ENCODE data around the gene FAM110D. TPM values are rescaled to one million over a fixed set of nuclear protein-coding genes. Genes with fewer than 3 reads are reported as not detected.

The FAM110D gene
- total and polyA plus RNA-seq, 2 experiments from 2014 or later, result 0.24 to 0.39 TPM

DNA sequence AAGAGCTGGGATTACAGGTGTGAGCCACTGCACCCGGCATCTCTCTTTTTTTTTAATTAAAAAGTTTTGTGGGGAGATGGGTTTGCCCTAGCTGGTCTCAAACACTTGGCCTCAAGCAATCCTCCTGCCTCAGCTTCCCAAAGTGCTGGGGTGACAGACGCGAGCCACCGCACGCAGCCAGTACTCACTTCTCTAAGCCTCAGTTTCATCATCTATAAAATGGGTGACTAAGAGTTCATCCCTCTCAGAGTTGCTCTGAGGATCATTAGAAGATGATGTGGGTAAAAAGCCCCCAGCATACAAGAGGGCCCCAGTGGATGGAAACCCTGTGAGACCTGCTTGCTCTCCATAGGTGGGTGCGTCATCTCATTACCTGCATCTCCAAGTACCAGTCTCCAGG is 29.0 kb downstream of the FAM110D start (continued):
- TF ChIP-seq, protein P1, sequence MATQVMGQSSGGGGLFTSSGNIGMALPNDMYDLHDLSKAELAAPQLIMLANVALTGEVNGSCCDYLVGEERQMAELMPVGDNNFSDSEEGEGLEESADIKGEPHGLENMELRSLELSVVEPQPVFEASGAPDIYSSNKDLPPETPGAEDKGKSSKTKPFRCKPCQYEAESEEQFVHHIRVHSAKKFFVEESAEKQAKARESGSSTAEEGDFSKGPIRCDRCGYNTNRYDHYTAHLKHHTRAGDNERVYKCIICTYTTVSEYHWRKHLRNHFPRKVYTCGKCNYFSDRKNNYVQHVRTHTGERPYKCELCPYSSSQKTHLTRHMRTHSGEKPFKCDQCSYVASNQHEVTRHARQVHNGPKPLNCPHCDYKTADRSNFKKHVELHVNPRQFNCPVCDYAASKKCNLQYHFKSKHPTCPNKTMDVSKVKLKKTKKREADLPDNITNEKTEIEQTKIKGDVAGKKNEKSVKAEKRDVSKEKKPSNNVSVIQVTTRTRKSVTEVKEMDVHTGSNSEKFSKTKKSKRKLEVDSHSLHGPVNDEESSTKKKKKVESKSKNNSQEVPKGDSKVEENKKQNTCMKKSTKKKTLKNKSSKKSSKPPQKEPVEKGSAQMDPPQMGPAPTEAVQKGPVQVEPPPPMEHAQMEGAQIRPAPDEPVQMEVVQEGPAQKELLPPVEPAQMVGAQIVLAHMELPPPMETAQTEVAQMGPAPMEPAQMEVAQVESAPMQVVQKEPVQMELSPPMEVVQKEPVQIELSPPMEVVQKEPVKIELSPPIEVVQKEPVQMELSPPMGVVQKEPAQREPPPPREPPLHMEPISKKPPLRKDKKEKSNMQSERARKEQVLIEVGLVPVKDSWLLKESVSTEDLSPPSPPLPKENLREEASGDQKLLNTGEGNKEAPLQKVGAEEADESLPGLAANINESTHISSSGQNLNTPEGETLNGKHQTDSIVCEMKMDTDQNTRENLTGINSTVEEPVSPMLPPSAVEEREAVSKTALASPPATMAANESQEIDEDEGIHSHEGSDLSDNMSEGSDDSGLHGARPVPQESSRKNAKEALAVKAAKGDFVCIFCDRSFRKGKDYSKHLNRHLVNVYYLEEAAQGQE (IDR thresholded peaks at IDR 0.05; ENCODE audit: unreplicated experiment), result no peak
- TF ChIP-seq CTCF (conservative IDR thresholded peaks at IDR 0.05; ENCODE audit: low read depth in 2 of 2) (no peak), EZH2 (IDR thresholded peaks at IDR 0.05; ENCODE audit: low read depth, unreplicated experiment) (no peak), ZNF114 (CRISPR knock-in tag; IDR thresholded peaks at IDR 0.05) (no peak)

DNA sequence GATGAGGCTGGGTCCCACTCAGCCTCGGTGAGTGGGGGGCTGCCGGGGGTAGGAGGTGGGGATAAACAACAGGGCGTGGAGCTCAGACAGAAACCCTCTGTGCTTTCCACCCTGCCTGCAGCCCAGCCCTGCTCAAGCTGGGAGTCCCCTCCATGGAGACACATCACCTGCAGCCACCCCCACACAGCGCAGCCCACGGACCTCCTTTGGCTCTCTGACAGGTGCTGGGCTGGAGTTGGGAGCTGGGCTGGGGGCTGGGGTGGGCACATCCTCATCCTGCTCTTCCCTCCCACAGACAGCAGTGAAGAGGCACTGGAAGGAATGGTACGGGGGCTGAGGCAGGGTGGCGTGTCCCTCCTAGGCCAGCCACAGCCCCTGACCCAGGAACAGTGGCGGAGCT is 29.6 kb downstream of the FAM110D start:
- Histone ChIP-seq H3K27ac (ENCODE audit: low read depth) (no peak overlapping the region), H3K79me2 (replicated peaks; ENCODE audit: insufficient read depth) (no peaks in the 10 kb centered on the region), H3K4me1 (ENCODE audit: insufficient read depth) (no peaks in the 10 kb centered on the region), H3K4me2 (no peak overlapping the region), H3K9me2 (ENCODE audit: insufficient read depth) (no peaks in the 10 kb centered on the region), H3F3A (replicated peaks; ENCODE audit: low read depth) (0 out of 2 replicates have a peak, but pooled peaks cover 4% of the 10 kb centered on the region), H3K4me3 (no peak overlapping the region), H3K36me3 (ENCODE audit: insufficient read depth) (no peaks in the 10 kb centered on the region), H3K27me3 (ENCODE audit: insufficient read depth) (no peaks in the 10 kb centered on the region), H4K20me1 (replicated peaks; ENCODE audit: insufficient read depth) (no peaks in the 10 kb centered on the region), H2AFZ (no peak overlapping the region)
- ATAC-seq (no peak), DNase-seq (ENCODE audit: low spot score) (no peak)
- H3K27me3 Mint-ChIP-seq (ENCODE audit: insufficient read depth, low read depth, poor library complexity), result peaks cover 13% of the 10 kb centered on the region
- H3K4me3 Mint-ChIP-seq, result no peak overlapping the region
- H3K36me3 Mint-ChIP-seq (ENCODE audit: low read depth), result peaks cover 9% of the 10 kb centered on the region; the same call in 2 of the 3 replicates
- no peak overlapping the region for H3K27ac Mint-ChIP-seq
- peaks cover 17% of the 10 kb centered on the region for H3K4me1 Mint-ChIP-seq
- H3K9me3 Mint-ChIP-seq, result no peaks in the 10 kb centered on the region; the same call in 2 of the 3 replicates
- no peak for TF ChIP-seq POLR2AphosphoS5 (IDR thresholded peaks at IDR 0.05; ENCODE audit: low read depth)
- TF ChIP-seq EZH2phosphoT487 (IDR thresholded peaks at IDR 0.05; ENCODE audit: unreplicated experiment), result no peak
- no peak for TF ChIP-seq CTCF (conservative IDR thresholded peaks at IDR 0.05; ENCODE audit: low read depth in 2 of 2)
- no peak for TF ChIP-seq STAT1 (IDR thresholded peaks at IDR 0.05; ENCODE audit: unreplicated experiment)
- no peak for TF ChIP-seq ZNF114 (CRISPR knock-in tag; IDR thresholded peaks at IDR 0.05)
- TF ChIP-seq EZH2 (IDR thresholded peaks at IDR 0.05; ENCODE audit: low read depth, unreplicated experiment), result no peak
- TF ChIP-seq, protein P1 (IDR thresholded peaks at IDR 0.05; ENCODE audit: unreplicated experiment), result no peak
- no peak for TF ChIP-seq ZNF331 (CRISPR knock-in tag; IDR thresholded peaks at IDR 0.05; ENCODE audit: low read depth)
- TF ChIP-seq, protein P2, sequence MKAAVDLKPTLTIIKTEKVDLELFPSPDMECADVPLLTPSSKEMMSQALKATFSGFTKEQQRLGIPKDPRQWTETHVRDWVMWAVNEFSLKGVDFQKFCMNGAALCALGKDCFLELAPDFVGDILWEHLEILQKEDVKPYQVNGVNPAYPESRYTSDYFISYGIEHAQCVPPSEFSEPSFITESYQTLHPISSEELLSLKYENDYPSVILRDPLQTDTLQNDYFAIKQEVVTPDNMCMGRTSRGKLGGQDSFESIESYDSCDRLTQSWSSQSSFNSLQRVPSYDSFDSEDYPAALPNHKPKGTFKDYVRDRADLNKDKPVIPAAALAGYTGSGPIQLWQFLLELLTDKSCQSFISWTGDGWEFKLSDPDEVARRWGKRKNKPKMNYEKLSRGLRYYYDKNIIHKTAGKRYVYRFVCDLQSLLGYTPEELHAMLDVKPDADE (IDR thresholded peaks at IDR 0.05), result no peak
